Measurements from ENCODE around the gene CSN1S1. TPM values are rescaled to one million over a fixed set of nuclear protein-coding genes. Genes with fewer than 3 reads are reported as not detected.

CSN1S1 gene, protein sequence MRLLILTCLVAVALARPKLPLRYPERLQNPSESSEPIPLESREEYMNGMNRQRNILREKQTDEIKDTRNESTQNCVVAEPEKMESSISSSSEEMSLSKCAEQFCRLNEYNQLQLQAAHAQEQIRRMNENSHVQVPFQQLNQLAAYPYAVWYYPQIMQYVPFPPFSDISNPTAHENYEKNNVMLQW
- not detected for polyA plus RNA-seq (2012; ENCODE audit: low read depth, missing spikeins)

DNA sequence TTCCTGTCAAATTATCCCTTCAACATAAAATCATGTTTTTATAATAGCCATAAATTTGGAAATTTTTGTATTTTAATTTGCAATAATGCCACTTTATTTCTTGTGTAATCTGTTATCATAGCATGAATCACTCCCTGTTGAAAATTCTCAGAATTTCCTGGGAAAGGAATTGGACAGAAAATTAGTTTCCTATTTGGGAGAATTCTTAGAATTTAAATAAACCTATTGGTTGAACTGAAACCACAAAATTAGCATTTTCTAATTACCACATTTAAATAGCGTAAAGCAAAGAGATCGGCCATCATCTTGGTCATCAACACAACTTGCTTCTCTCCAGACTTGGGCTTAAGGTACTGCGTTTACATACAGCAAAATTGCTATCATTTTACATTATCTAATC, at the start of gene CSN1S1:
CSN1S1 (plus strand) TSS at position 301 of the 400 bp plus-strand sequence. CDS start 1,488 bp downstream, outside the sequence.
- FAIRE-seq (no peak), DNase-seq (ENCODE audit: insufficient read length, low spot score) (no peak)
- TF ChIP-seq POLR2AphosphoS5 (IDR thresholded peaks at IDR 0.05; ENCODE audit: low read depth, low read length) (no peak), POU2F2 (IDR thresholded peaks at IDR 0.05; ENCODE audit: low read depth, low read length) (no peak), POLR2A (IDR thresholded peaks at IDR 0.05; ENCODE audit: low read depth, low read length) (no peak)

DNA sequence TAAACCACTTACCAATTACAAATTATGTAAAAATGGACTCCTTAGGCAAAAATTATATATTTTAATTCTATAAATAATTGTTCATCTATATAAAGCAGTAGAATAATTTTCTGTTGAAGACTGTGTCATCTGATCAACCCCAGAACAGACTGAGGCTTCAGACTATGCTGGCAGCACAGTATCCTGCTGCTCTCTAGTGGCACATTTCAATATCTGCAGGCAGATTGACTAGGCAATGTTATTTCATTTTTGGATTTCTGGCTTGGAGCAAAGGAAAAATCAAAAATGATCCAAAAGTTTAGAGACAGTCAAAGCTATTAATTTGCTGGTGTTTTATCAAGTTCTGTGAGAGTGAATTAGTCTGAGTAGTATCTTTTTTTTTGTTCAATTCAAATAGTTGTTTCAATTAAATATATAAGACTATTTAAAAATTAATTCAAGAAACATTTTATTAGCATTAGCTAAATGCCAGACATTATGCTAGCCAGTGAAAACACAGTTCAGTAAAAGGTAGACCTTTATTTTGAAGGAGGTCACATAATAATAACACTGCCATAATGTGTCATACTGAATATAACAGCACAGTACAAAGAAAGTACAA, 49.6 kb upstream of the CSN1S1 start:
- peak; percentile 56 for FAIRE-seq
- DNase-seq (ENCODE audit: insufficient read length, low spot score), result peak; percentile 2
- TF ChIP-seq POU2F2 (IDR thresholded peaks at IDR 0.05; ENCODE audit: low read depth, low read length), result no peak
- no peak for TF ChIP-seq PAX5 (IDR thresholded peaks at IDR 0.05; ENCODE audit: insufficient read depth, low read length, severe bottlenecking)
- TF ChIP-seq TAF1 (IDR thresholded peaks at IDR 0.05; ENCODE audit: low read depth, low read length), result no peak
- TF ChIP-seq POLR2AphosphoS5 (IDR thresholded peaks at IDR 0.05; ENCODE audit: low read depth, low read length), result no peak
- TF ChIP-seq POLR2A (IDR thresholded peaks at IDR 0.05; ENCODE audit: low read depth, low read length), result no peak
- no peak for TF ChIP-seq SPI1 (IDR thresholded peaks at IDR 0.05; ENCODE audit: low read depth, low read length)

DNA sequence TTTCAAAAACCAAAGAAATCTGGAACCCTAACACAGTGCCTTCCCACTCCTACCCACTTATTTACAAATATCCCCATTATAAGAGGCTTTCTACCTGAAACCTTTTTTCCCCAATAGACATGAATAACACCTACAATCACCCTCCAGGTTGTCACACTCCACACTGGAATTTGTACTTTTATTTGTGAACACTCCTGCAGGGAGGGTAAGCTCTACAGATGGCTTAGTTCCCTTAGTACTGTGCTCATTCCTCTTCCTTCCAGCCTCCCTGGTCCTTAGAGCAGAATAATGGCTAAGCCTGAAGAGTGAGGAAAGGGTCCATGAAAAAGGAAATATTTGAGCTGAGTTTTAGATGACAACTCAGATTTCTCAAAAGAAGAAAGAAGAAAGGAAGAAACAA, 48.7 kb upstream of the CSN1S1 start:
- DNase-seq (ENCODE audit: insufficient read length, low spot score) (no peak), FAIRE-seq (no peak)
- TF ChIP-seq SPI1 (IDR thresholded peaks at IDR 0.05; ENCODE audit: low read depth, low read length) (no peak), TAF1 (IDR thresholded peaks at IDR 0.05; ENCODE audit: low read depth, low read length) (no peak), PAX5 (IDR thresholded peaks at IDR 0.05; ENCODE audit: insufficient read depth, low read length, severe bottlenecking) (no peak), POU2F2 (IDR thresholded peaks at IDR 0.05; ENCODE audit: low read depth, low read length) (no peak), POLR2A (IDR thresholded peaks at IDR 0.05; ENCODE audit: low read depth, low read length) (no peak), POLR2AphosphoS5 (IDR thresholded peaks at IDR 0.05; ENCODE audit: low read depth, low read length) (no peak)

DNA sequence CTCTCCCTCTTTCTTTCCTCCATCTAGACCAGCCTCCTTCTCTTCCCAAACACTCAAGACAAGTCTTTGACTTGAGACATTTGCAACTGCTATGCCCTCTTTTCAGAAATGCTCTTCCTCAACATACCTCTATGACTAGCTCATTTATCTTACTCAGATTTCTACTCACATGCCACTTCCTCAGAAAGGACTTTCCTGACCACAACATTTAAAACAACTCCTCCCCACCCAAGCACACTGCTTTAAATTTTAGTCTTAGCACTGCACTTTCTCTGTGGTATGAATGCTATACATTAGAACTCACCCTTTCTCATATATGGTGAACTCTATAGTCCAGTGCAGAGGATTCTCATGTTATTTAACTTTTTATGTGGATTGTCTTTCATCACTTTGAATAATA, 42.5 kb upstream of the CSN1S1 start:
- TF ChIP-seq POU2F2 (IDR thresholded peaks at IDR 0.05; ENCODE audit: low read depth, low read length), result no peak
- no peak for TF ChIP-seq POLR2AphosphoS5 (IDR thresholded peaks at IDR 0.05; ENCODE audit: low read depth, low read length)
- no peak for TF ChIP-seq TAF1 (IDR thresholded peaks at IDR 0.05; ENCODE audit: low read depth, low read length)
- TF ChIP-seq SPI1 (IDR thresholded peaks at IDR 0.05; ENCODE audit: low read depth, low read length), result peak; percentile 9; the same call in 1 of the 2 replicates
- TF ChIP-seq PAX5 (IDR thresholded peaks at IDR 0.05; ENCODE audit: insufficient read depth, low read length, severe bottlenecking), result no peak
- TF ChIP-seq POLR2A (IDR thresholded peaks at IDR 0.05; ENCODE audit: low read depth, low read length), result no peak
- FAIRE-seq, result no peak
- no peak for DNase-seq (ENCODE audit: insufficient read length, low spot score)

DNA sequence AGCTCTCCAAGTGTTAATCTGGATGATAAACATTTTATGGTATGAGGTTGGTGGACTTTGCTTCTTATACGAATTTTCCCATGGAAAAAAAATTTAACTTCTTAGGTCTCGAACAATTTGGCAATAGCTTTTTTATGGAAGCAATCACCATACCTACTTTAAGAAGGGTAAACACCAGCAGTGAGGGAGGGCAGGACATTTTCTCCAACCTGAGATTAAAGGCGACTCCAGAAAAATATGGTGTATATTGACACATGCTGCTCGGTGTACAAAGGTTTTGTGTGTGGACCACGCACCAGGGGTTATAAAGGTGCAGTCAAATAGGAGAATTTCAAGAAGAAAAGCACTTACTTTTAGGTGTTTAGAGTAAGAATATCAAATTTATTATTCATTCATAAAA, 36.7 kb upstream of the CSN1S1 start:
- FAIRE-seq (no peak), DNase-seq (ENCODE audit: insufficient read length, low spot score) (no peak)
- TF ChIP-seq SPI1 (IDR thresholded peaks at IDR 0.05; ENCODE audit: low read depth, low read length), result no peak
- TF ChIP-seq POLR2A (IDR thresholded peaks at IDR 0.05; ENCODE audit: low read depth, low read length), result no peak
- TF ChIP-seq POU2F2 (IDR thresholded peaks at IDR 0.05; ENCODE audit: low read depth, low read length), result no peak
- TF ChIP-seq POLR2AphosphoS5 (IDR thresholded peaks at IDR 0.05; ENCODE audit: low read depth, low read length), result no peak
- no peak for TF ChIP-seq PAX5 (IDR thresholded peaks at IDR 0.05; ENCODE audit: insufficient read depth, low read length, severe bottlenecking)
- TF ChIP-seq TAF1 (IDR thresholded peaks at IDR 0.05; ENCODE audit: low read depth, low read length), result no peak

DNA sequence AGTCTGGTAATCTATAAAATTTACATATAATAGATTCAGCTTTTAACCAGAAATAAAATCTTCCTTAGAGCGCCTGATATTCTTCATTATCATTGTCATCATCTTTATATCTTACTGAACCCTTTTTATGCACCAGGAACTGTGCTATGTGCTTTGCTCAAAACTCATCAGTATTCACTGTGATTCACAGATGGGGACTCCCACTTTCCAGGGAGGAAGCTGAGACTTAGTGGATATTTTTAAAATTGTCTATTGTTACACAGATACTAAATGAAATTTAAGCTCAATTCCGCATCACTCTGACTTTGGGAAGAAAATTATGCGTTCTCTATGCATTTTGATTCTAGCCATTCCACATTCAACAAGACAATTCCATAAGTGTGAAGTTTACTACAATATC, 36.1 kb upstream of the CSN1S1 start:
- no peak for TF ChIP-seq POU2F2 (IDR thresholded peaks at IDR 0.05; ENCODE audit: low read depth, low read length)
- no peak for FAIRE-seq

DNA sequence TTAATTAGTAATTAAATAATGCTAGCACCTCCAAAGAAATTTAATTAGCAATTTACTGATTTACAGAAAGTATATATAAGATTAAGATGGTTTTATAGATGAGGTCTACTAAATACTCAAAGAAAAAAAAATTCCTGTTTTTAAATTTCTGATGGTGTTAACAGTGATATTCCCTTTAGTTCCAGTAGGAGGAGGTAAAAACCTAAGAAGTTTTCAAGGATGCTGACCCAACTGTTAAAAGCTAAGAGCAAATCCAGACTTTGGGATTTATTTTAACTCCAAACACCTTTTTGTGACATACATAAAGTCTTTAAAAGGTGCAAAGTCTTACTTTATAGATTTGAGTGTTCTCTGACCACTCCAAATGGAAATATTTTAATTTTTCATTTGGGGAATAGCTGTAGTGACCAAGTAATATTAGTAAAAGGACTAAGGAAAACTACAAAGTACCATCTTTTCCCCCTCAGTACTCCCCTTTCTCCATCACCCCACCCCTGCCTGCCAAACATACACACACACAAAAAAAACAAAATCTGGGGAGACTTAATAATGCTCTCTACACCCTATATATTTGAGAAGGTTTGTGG, 34.2 kb upstream of the CSN1S1 start:
- no peak for DNase-seq (ENCODE audit: insufficient read length, low spot score)
- no peak for TF ChIP-seq POLR2A (IDR thresholded peaks at IDR 0.05; ENCODE audit: low read depth, low read length)
- FAIRE-seq, result no peak

More for the DNA sequence above, 36.1 kb upstream of the CSN1S1 start:
- DNase-seq (ENCODE audit: insufficient read length, low spot score), result no peak

DNA sequence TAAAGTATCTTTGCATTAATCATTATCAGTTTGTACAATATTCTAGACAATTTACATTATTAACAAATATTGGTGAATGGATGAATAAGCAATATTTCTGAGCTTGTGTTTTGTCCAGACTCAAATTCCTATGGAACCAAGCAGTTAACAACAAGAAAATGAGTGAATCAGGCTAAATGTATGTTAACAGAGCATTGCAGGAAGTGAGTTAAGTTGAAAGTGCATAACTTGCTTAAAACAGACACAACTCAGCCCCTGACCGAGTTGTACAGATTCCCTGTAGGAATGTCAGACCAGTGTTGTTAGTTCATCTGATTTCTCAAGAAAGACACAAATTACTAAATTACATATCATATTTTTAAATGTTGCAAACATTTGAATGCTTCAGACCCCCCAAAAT, 23.7 kb upstream of the CSN1S1 start:
- DNase-seq (ENCODE audit: insufficient read length, low spot score) (no peak), FAIRE-seq (no peak)

DNA sequence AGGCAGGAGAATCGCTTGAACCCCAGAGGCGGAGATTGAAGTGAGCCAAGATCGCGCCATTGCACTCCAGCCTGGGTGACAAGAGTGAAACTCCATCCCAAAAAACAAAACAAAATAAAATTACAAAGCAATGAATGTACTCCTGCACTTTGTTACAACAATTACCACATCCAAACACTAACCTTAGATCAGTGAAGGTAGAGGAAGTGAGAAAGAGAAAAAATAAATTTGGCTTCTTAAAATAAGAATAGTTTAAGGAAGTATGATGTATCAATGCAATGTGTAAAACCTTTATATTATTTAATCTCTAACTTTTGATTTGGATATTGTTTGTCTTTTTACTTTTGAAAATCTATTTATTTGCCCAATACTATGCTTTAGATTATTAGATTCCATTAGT, 21.7 kb upstream of the CSN1S1 start:
- no peak for DNase-seq (ENCODE audit: insufficient read length, low spot score)
- TF ChIP-seq PAX5 (IDR thresholded peaks at IDR 0.05; ENCODE audit: insufficient read depth, low read length, severe bottlenecking) (no peak), POLR2A (IDR thresholded peaks at IDR 0.05; ENCODE audit: low read depth, low read length) (no peak), TAF1 (IDR thresholded peaks at IDR 0.05; ENCODE audit: low read depth, low read length) (no peak), SPI1 (IDR thresholded peaks at IDR 0.05; ENCODE audit: low read depth, low read length) (peak; percentile 46), POU2F2 (IDR thresholded peaks at IDR 0.05; ENCODE audit: low read depth, low read length) (no peak), POLR2AphosphoS5 (IDR thresholded peaks at IDR 0.05; ENCODE audit: low read depth, low read length) (no peak)
- FAIRE-seq, result no peak

More for the DNA sequence above, 23.7 kb upstream of the CSN1S1 start:
- TF ChIP-seq POU2F2 (IDR thresholded peaks at IDR 0.05; ENCODE audit: low read depth, low read length) (no peak), PAX5 (IDR thresholded peaks at IDR 0.05; ENCODE audit: insufficient read depth, low read length, severe bottlenecking) (no peak), POLR2AphosphoS5 (IDR thresholded peaks at IDR 0.05; ENCODE audit: low read depth, low read length) (no peak), TAF1 (IDR thresholded peaks at IDR 0.05; ENCODE audit: low read depth, low read length) (no peak), SPI1 (IDR thresholded peaks at IDR 0.05; ENCODE audit: low read depth, low read length) (no peak), POLR2A (IDR thresholded peaks at IDR 0.05; ENCODE audit: low read depth, low read length) (no peak)

Data from GM12891 (cell line).